Stimulated activated CD8-positive, alpha-beta memory T cell treated with anti-CD3 and anti-CD28 coated beads, Interleukin-2, amount 100 ng/mL, for 48 hours (primary cell): ENCODE results near the gene SPG7.

ENCODE experiments used
- DNase-seq, 2 donors: peaks; one replicate each; pipeline ENCODE4 v3.0.0-alpha.2; 2020; ENCODE audit warnings: low read depth in 2 of 2

SPG7 gene

GRCh38 chr16:89547291-89547690 is 39.1 kb downstream of the SPG7 start:
- DNase-seq = no peak

GRCh38 chr16:89547860-89548259 is 39.7 kb downstream of the SPG7 start:
- DNase-seq = no peak

GRCh38 chr16:89548344-89549006 is 40.3 kb downstream of the SPG7 start:
- no peak for DNase-seq

GRCh38 chr16:89549007-89549700 is 41.0 kb downstream of the SPG7 start:
- no peak for DNase-seq

GRCh38 chr16:89550421-89551007 is 42.3 kb downstream of the SPG7 start:
- no peak for DNase-seq

- no peak for DNase-seq
These were observed 44.1 kb downstream of the SPG7 start for GRCh38 chr16:89552329-89552728.

- no peak for DNase-seq
These were observed 44.7 kb downstream of the SPG7 start for GRCh38 chr16:89552913-89553312.

- no peak for DNase-seq
These were observed 45.5 kb downstream of the SPG7 start for GRCh38 chr16:89553733-89554132.

- no peak for DNase-seq
These were observed 46.1 kb downstream of the SPG7 start for GRCh38 chr16:89554343-89554742.

- no peak for DNase-seq
These were observed 47.1 kb downstream of the SPG7 start for GRCh38 chr16:89555265-89555664.

GRCh38 chr16:89555780-89556179 is 47.6 kb downstream of the SPG7 start:
- no peak for DNase-seq

GRCh38 chr16:89556750-89557689 is 48.8 kb downstream of the SPG7 start:
- peak; percentile 82 to 83 for DNase-seq

- no peak for DNase-seq
These were observed 49.7 kb downstream of the SPG7 start for GRCh38 chr16:89557690-89558490.

- DNase-seq = peak; percentile 86
These were observed 52.4 kb downstream of the SPG7 start, which contains the start of gene RPL13 for GRCh38 chr16:89560378-89561141. TSS of gene RPL13 (plus strand) at chr16:89560682. CDS start at chr16:89560960, 278 bp downstream.

GRCh38 chr16:89561142-89561883 is 53.1 kb downstream of the SPG7 start:
- no peak for DNase-seq

- DNase-seq = no peak
These were observed 53.8 kb downstream of the SPG7 start for GRCh38 chr16:89561884-89562599.

GRCh38 chr16:89562939-89563338 is 54.7 kb downstream of the SPG7 start:
- no peak for DNase-seq

- DNase-seq = no peak
These were observed 55.6 kb downstream of the SPG7 start for GRCh38 chr16:89563639-89564392.
